HepG2 (cell line): ENCODE results near the gene ATP13A5. TPM values are rescaled to one million over a fixed set of nuclear protein-coding genes. Genes with fewer than 3 reads are reported as not detected.

Experiments used
- ATAC-seq: fragments of 200-7000 bp; cut with Tn5 transposase; 3 replicates; pipeline ENCODE4 v1.9.1; 2020; ENCODE audit warnings: mild to moderate bottlenecking, moderate library complexity
- BruUV-seq: library from RNA; stranded (reverse); fragments of 400-500 nt; replicated peaks from 2 replicates; lab custom pipeline; 2021; lab: Mats Ljungman, UMichigan
- CTCF ChIA-PET: fragments of 300-600 bp; formaldehyde crosslinking; extraction: SDS; loops from one replicate; lab custom pipeline; 2021; ENCODE audit warnings: low total read pairs, inconsistent platforms, low intra/inter-chr PET ratio; lab: Yijun Ruan, JAX
- POLR2A ChIA-PET: fragments of 350-600 bp; sonication (Branson Sonifier 250); formaldehyde crosslinking; loops from one replicate; lab custom pipeline; 2020; ENCODE audit warnings: antibody characterized with exemption, inconsistent platforms; lab: Yijun Ruan, JAX
- DNase-seq: peaks from one replicate; pipeline ENCODE4 v3.0.0-alpha.2; 2015; ENCODE audit warnings: low spot score
- FAIRE-seq: peaks from 3 replicates; lab custom pipeline; 2011; peaks lifted over from hg19 to GRCh38; lab: Jason Lieb, UNC
- H2AFZ ChIP-seq: one replicate; pipeline ENCODE4 v1.6.1; 2011; ENCODE audit warnings: low read length, inconsistent platforms
- H3K27ac ChIP-seq: fragments of 300-600 bp; 3 replicates; pipeline ENCODE4 v1.8.0; 2011; ENCODE audit warnings: mixed run types, mild to moderate bottlenecking, mixed read lengths, low read length, inconsistent platforms; ENCODE audit not compliant: insufficient read depth; ENCODE audit errors: extremely low read length
- H3K27me3 ChIP-seq, 2 experiments: fragments of 200-600 bp in 1 of 2; 2 replicates in 1 of 2; 3 replicates in 1 of 2; pipeline versions ENCODE4 v1.6.0 to v1.8.0; 2011; ENCODE audit warnings: low read length in 2 of 2, mild to moderate bottlenecking in 2 of 2, moderate library complexity in 2 of 2, inconsistent platforms in 1 of 2; ENCODE audit not compliant: insufficient read depth in 2 of 2, control insufficient read depth in 1 of 2
- H3K36me3 ChIP-seq, 2 experiments: fragments of 200-600 bp in 1 of 2; replicated peaks in 1 of 2; 2 replicates in 1 of 2; 3 replicates in 1 of 2; pipeline versions ENCODE4 v1.5.1 to v1.8.0; 2011; ENCODE audit warnings: low read length in 2 of 2, inconsistent platforms in 1 of 2; ENCODE audit not compliant: insufficient read depth in 2 of 2, control insufficient read depth in 1 of 2
- H3K4me1 ChIP-seq: 2 replicates; pipeline ENCODE4 v1.5.1; 2012; ENCODE audit warnings: low read length, inconsistent platforms; ENCODE audit not compliant: insufficient read depth
- H3K4me2 ChIP-seq: 2 replicates; pipeline ENCODE4 v1.6.0; 2011; ENCODE audit warnings: low read depth, low read length, inconsistent platforms
- H3K4me3 ChIP-seq, 3 experiments: fragments of 200-600 bp in 1 of 3; sonication (generic), shearing (Covaris generic) in 1 of 3; replicated peaks in 1 of 3; 2 replicates each; pipeline ENCODE4 v1.5.1; 2011 to 2016; ENCODE audit warnings: low read length in 3 of 3, inconsistent platforms in 2 of 3, low read depth in 2 of 3, mild to moderate bottlenecking in 2 of 3, control low read depth in 1 of 3, mixed read lengths in 1 of 3; ENCODE audit not compliant: insufficient read depth in 1 of 3
- H3K79me2 ChIP-seq: one replicate; pipeline ENCODE4 v1.6.1; 2011; ENCODE audit warnings: low read length, inconsistent platforms; ENCODE audit not compliant: insufficient read depth
- H3K9ac ChIP-seq: 2 replicates; pipeline ENCODE4 v1.6.0; 2011; ENCODE audit warnings: mild to moderate bottlenecking, low read depth, low read length, inconsistent platforms; ENCODE audit not compliant: insufficient read depth
- H3K9me3 ChIP-seq: 2 replicates; pipeline ENCODE4 v1.5.1; 2012; ENCODE audit warnings: mild to moderate bottlenecking, low read length
- H4K20me1 ChIP-seq: 2 replicates; pipeline ENCODE4 v1.6.0; 2011; ENCODE audit warnings: inconsistent platforms, mild to moderate bottlenecking, low read length, moderate library complexity; ENCODE audit not compliant: insufficient read depth
- HOXA3 ChIP-seq: sonication (generic); formaldehyde crosslinking; IDR thresholded peaks from 2 replicates; pipeline ENCODE4 v1.5.0; 2020; ENCODE audit warnings: missing genetic modification reagents
- JARID2 ChIP-seq: sonication (generic); formaldehyde crosslinking; IDR thresholded peaks from 2 replicates; pipeline ENCODE4 v1.8.1; 2023; ENCODE audit warnings: missing genetic modification reagents, inconsistent platforms; ENCODE audit not compliant: insufficient replicate concordance
- MAF1 ChIP-seq: sonication (generic); formaldehyde crosslinking; IDR thresholded peaks from 2 replicates; pipeline ENCODE4 v1.5.0; 2020; ENCODE audit warnings: missing genetic modification reagents, borderline replicate concordance
- NFE2L1 ChIP-seq: sonication (generic); formaldehyde crosslinking; IDR thresholded peaks from 2 replicates; pipeline ENCODE4 v1.4.0; 2020; ENCODE audit warnings: missing genetic modification reagents, mild to moderate bottlenecking, borderline replicate concordance
- ZNF264 ChIP-seq: sonication (generic); formaldehyde crosslinking; IDR thresholded peaks from 2 replicates; pipeline ENCODE4 v1.4.0; 2020; ENCODE audit warnings: missing genetic modification reagents
- WGBS: methylation state at CpG from one replicate; pipeline ENCODE4 v1.1.6; 2017; ENCODE audit warnings: low lambda C conversion rate; 5-methylcytosine and 5-hydroxymethylcytosine counted together
- in situ Hi-C: cut with HindIII; loops from 2 replicates; pipeline ENCODE4 v1.10.0; 2017; ENCODE audit warnings: low pct_unique_long_range_greater_than_20kb; ENCODE audit not compliant: extremely low pct_ligation_motif_present
- intact Hi-C: fragments of 100-400 bp; cut with micrococcal nuclease; formaldehyde crosslinking; loops from one replicate; pipeline ENCODE4 v1.10.0; 2022; ENCODE audit not compliant: unreplicated experiment
- polyA plus RNA-seq, 8 experiments: library from polyadenylated mRNA; depleted of rRNA in 3 of 8; stranded (reverse) in 7 of 8; unstranded in 1 of 8; fragments of >200 nt; fragmentation: Illumina TruSeq in 4 of 8; extraction: Trizol in 4 of 8; gene quantifications; 2 replicates each; pipeline versions ENCODE4 v1.2.1 to v1.2.3, GENCODE V29; 2011 to 2016; ENCODE audit warnings: low read depth in 4 of 8, missing spikeins in 1 of 8, mixed read lengths in 1 of 8; ENCODE audit not compliant: insufficient read depth in 1 of 8
- total RNA-seq, 5 experiments: library from RNA; depleted of rRNA; stranded (reverse); fragments of >200 nt; fragmentation: Illumina TruSeq; extraction: Trizol; gene quantifications; 2 replicates each; pipeline ENCODE4 v1.2.3, GENCODE V29; 2016; ENCODE audit warnings: low read depth in 1 of 5
- TF ChIP-seq, protein P1 (sequence below): sonication (generic); formaldehyde crosslinking; IDR thresholded peaks from 2 replicates; pipeline ENCODE4 v1.5.1; 2020; ENCODE audit warnings: mild to moderate bottlenecking, missing genetic modification reagents, borderline replicate concordance
- TF ChIP-seq, protein P2 (sequence below): fragments of 450-650 bp; IDR thresholded peaks from 2 replicates; pipeline ENCODE4 v1.6.1; 2017
- TF ChIP-seq, protein P3 (sequence below): sonication (generic); formaldehyde crosslinking; IDR thresholded peaks from 2 replicates; pipeline ENCODE4 v1.8.1; 2023; ENCODE audit warnings: missing genetic modification reagents, mild to moderate bottlenecking, borderline replicate concordance

Gene ATP13A5
- total and polyA plus RNA-seq, 2 of the 13 experiments (the other 11 are each of a cell fraction or from before 2014, with no cell fraction given) = not detected

DNA sequence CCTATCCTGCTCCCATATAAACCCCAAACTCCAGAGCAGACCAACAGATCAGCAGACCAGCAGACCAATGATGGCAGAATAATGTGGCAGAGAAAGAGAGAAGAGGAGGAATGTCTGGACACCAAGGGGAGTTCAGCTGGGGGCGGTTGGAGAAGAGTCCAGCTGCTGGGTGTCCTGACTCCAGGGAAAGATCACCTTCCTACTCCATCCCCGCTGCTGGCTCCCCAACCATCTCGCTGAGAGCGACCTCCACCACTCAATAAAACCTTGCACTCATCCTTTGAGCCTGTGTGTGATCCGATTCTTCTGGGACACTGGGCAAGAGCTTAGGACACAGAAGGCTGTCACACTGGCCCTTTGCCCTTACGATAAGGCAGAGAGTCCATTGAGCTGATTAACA lies 150.3 kb downstream of the ATP13A5 start (continued):
- TF ChIP-seq, protein P1, sequence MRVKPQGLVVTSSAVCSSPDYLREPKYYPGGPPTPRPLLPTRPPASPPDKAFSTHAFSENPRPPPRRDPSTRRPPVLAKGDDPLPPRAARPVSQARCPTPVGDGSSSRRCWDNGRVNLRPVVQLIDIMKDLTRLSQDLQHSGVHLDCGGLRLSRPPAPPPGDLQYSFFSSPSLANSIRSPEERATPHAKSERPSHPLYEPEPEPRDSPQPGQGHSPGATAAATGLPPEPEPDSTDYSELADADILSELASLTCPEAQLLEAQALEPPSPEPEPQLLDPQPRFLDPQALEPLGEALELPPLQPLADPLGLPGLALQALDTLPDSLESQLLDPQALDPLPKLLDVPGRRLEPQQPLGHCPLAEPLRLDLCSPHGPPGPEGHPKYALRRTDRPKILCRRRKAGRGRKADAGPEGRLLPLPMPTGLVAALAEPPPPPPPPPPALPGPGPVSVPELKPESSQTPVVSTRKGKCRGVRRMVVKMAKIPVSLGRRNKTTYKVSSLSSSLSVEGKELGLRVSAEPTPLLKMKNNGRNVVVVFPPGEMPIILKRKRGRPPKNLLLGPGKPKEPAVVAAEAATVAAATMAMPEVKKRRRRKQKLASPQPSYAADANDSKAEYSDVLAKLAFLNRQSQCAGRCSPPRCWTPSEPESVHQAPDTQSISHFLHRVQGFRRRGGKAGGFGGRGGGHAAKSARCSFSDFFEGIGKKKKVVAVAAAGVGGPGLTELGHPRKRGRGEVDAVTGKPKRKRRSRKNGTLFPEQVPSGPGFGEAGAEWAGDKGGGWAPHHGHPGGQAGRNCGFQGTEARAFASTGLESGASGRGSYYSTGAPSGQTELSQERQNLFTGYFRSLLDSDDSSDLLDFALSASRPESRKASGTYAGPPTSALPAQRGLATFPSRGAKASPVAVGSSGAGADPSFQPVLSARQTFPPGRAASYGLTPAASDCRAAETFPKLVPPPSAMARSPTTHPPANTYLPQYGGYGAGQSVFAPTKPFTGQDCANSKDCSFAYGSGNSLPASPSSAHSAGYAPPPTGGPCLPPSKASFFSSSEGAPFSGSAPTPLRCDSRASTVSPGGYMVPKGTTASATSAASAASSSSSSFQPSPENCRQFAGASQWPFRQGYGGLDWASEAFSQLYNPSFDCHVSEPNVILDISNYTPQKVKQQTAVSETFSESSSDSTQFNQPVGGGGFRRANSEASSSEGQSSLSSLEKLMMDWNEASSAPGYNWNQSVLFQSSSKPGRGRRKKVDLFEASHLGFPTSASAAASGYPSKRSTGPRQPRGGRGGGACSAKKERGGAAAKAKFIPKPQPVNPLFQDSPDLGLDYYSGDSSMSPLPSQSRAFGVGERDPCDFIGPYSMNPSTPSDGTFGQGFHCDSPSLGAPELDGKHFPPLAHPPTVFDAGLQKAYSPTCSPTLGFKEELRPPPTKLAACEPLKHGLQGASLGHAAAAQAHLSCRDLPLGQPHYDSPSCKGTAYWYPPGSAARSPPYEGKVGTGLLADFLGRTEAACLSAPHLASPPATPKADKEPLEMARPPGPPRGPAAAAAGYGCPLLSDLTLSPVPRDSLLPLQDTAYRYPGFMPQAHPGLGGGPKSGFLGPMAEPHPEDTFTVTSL (CRISPR knock-in tag) = no peak
- TF ChIP-seq JARID2 = no peak

DNA sequence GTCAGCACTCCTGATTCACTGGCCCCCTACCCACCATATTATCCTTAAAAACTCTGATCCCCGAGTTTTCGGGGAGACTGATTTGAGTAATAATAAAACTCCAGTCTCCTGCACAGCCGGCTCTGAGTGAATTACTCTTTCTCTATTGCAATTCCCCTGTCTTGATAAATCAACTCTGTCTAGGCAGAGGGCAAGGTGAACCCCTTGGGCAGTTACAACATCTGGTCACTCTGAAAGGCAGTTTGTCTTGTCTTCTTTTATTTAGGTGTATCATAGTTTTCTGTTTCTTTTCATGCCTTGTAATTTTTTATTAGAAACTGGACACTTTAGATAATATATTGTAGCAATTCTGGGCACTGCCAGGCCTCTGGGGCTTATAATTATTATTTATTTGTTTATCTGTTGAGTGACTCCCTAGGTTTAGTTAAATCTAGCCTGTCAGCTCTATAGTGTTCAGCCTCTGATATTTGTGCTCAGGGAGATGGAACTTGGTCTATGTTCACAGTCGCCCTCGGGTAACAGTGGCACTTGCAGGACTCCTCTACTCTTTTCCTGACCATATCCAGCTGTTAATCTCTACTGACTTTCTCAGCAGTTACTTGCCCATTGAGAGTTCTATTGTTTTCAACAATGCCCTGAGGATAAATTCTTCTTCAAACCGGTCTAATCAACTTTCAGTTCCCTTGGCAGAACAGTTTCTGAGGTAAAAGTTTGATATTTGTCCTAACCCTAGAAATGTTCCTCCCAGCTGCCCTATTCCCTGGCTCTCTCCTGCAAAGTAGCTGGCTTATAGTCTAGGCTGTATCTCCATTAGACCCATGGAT lies 153.0 kb downstream of the ATP13A5 start:
- Histone ChIP-seq H4K20me1 (no peaks in the 10 kb centered on the region), H3K9ac (no peak overlapping the region), H3K27ac (no peak overlapping the region), H3K27me3 (peaks cover 0 to 1% of the 10 kb centered on the region in 2 experiments; a peak in 1 of 5 replicates), H3K4me3 (no peak overlapping the region), H3K4me1 (no peaks in the 10 kb centered on the region), H3K36me3 (no peaks in the 10 kb centered on the region), H3K79me2 (no peaks in the 10 kb centered on the region), H2AFZ (no peak overlapping the region), H3K9me3 (no peaks in the 10 kb centered on the region), H3K4me2 (no peak overlapping the region)
- WGBS = 0% methylated on average over 6 of the region's 6 CpGs
- BruUV-seq = no TSS peak
- FAIRE-seq = no peak
- no peak for DNase-seq
- no peak for ATAC-seq
- TF ChIP-seq, protein P2, sequence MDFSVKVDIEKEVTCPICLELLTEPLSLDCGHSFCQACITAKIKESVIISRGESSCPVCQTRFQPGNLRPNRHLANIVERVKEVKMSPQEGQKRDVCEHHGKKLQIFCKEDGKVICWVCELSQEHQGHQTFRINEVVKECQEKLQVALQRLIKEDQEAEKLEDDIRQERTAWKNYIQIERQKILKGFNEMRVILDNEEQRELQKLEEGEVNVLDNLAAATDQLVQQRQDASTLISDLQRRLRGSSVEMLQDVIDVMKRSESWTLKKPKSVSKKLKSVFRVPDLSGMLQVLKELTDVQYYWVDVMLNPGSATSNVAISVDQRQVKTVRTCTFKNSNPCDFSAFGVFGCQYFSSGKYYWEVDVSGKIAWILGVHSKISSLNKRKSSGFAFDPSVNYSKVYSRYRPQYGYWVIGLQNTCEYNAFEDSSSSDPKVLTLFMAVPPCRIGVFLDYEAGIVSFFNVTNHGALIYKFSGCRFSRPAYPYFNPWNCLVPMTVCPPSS = no peak
- no peak for TF ChIP-seq HOXA3 (CRISPR knock-in tag)
- no peak for TF ChIP-seq NFE2L1 (CRISPR knock-in tag)
- no peak for TF ChIP-seq ZNF264 (CRISPR knock-in tag)
- no peak for TF ChIP-seq MAF1 (CRISPR knock-in tag)
- TF ChIP-seq, protein P3, sequence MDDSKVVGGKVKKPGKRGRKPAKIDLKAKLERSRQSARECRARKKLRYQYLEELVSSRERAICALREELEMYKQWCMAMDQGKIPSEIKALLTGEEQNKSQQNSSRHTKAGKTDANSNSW (CRISPR knock-in tag) = no peak
- ChIA-PET CTCF (no interaction called here), POLR2A (no interaction called here)
- intact Hi-C loops = no loop called here
- in situ Hi-C loops = no loop called here
